SU-DHL-6 (cell line): ENCODE data around the gene CTR9.

ENCODE experiments used
- H2AFZ ChIP-seq: fragments of 200-600 bp; sonication (generic); 2 replicates; pipeline ENCODE4 v1.6.1; 2014; ENCODE audit warnings: low read depth, mild to moderate bottlenecking, moderate library complexity, mixed read lengths, antibody characterized with exemption, low read length; ENCODE audit not compliant: severe bottlenecking
- H3F3A ChIP-seq: fragments of 200-600 bp; shearing (Covaris generic); 2 replicates; pipeline ENCODE4 v1.6.0; 2016; ENCODE audit warnings: antibody characterized with exemption, mild to moderate bottlenecking; ENCODE audit not compliant: insufficient read depth
- H3K27ac ChIP-seq: fragments of 200-600 bp; sonication (generic); 2 replicates; pipeline ENCODE4 v1.5.1; 2016; ENCODE audit warnings: low read depth, mild to moderate bottlenecking, low read length, moderate library complexity, mixed read lengths
- H3K27me3 ChIP-seq: fragments of 200-600 bp; sonication (generic), shearing (Covaris generic); 2 replicates; pipeline ENCODE4 v1.6.0; 2014; ENCODE audit warnings: mild to moderate bottlenecking, low read length
- H3K36me3 ChIP-seq: fragments of 200-600 bp; sonication (generic); 2 replicates; pipeline ENCODE4 v1.6.1; 2014; ENCODE audit warnings: mild to moderate bottlenecking, low read length, mixed read lengths
- H3K4me2 ChIP-seq: fragments of 300-600, 200-600 bp; shearing (Covaris generic), sonication (generic); 2 replicates; pipeline ENCODE4 v1.6.0; 2014; ENCODE audit warnings: low read length, low read depth, mild to moderate bottlenecking; ENCODE audit not compliant: poor library complexity, severe bottlenecking
- H3K4me3 ChIP-seq: fragments of 200-600 bp; sonication (generic); 2 replicates; pipeline ENCODE4 v1.5.1; 2014; ENCODE audit warnings: antibody characterized with exemption, low read length, mild to moderate bottlenecking, mixed read lengths; ENCODE audit not compliant: insufficient read depth, poor library complexity, severe bottlenecking
- H3K79me2 ChIP-seq: fragments of 200-600 bp; sonication (generic); 2 replicates; pipeline ENCODE4 v1.6.1; 2014; ENCODE audit warnings: mild to moderate bottlenecking, low read length, moderate library complexity; ENCODE audit not compliant: insufficient read depth
- H3K9ac ChIP-seq: fragments of 200-600 bp; sonication (generic); 2 replicates; pipeline ENCODE4 v1.7.0; 2014; ENCODE audit warnings: mild to moderate bottlenecking, low read length
- H3K9me2 ChIP-seq: fragments of 200-600 bp; sonication (generic); replicated peaks from 2 replicates; pipeline ENCODE4 v1.6.1; 2014; ENCODE audit warnings: low read length; ENCODE audit not compliant: insufficient read depth
- H3K9me3 ChIP-seq: fragments of 200-600 bp; sonication (generic); 2 replicates; pipeline ENCODE4 v1.6.1; 2014; ENCODE audit warnings: low read length, mixed read lengths; ENCODE audit not compliant: insufficient read depth
- H4K20me1 ChIP-seq: fragments of 200-600 bp; sonication (generic); 2 replicates; pipeline ENCODE4 v1.6.1; 2014; ENCODE audit warnings: low read depth, mild to moderate bottlenecking, antibody characterized with exemption, low read length, moderate library complexity, mixed read lengths
- EZH2phosphoT487 ChIP-seq: fragments of 200-600 bp; sonication (generic), shearing (Covaris generic); conservative IDR thresholded peaks from 2 replicates; pipeline ENCODE4 v1.6.1; 2018; ENCODE audit warnings: mild to moderate bottlenecking, antibody characterized with exemption, low read length, moderate library complexity, mixed read lengths
- TF ChIP-seq, protein P1 (sequence below): fragments of 200-600 bp; sonication (generic); IDR thresholded peaks from one replicate; pipeline ENCODE4 v1.5.1; 2017; ENCODE audit warnings: antibody characterized with exemption, mild to moderate bottlenecking, low read length, moderate library complexity; ENCODE audit not compliant: insufficient read depth, poor library complexity, severe bottlenecking

The CTR9 gene

GRCh38 chr11:10730151-10730550 lies 20.9 kb upstream of the CTR9 start:
- TF ChIP-seq, protein P1, sequence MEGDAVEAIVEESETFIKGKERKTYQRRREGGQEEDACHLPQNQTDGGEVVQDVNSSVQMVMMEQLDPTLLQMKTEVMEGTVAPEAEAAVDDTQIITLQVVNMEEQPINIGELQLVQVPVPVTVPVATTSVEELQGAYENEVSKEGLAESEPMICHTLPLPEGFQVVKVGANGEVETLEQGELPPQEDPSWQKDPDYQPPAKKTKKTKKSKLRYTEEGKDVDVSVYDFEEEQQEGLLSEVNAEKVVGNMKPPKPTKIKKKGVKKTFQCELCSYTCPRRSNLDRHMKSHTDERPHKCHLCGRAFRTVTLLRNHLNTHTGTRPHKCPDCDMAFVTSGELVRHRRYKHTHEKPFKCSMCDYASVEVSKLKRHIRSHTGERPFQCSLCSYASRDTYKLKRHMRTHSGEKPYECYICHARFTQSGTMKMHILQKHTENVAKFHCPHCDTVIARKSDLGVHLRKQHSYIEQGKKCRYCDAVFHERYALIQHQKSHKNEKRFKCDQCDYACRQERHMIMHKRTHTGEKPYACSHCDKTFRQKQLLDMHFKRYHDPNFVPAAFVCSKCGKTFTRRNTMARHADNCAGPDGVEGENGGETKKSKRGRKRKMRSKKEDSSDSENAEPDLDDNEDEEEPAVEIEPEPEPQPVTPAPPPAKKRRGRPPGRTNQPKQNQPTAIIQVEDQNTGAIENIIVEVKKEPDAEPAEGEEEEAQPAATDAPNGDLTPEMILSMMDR = no peak
- TF ChIP-seq EZH2phosphoT487 = no peak
- Histone ChIP-seq H3K79me2 (no peaks in the 10 kb centered on the region), H3K27me3 (no peaks in the 10 kb centered on the region), H3K9me2 (no peaks in the 10 kb centered on the region), H3K9me3 (no peaks in the 10 kb centered on the region), H3K9ac (no peak overlapping the region), H3K4me3 (no peak overlapping the region), H3K36me3 (no peaks in the 10 kb centered on the region), H3K4me2 (no peak overlapping the region), H3K27ac (no peak overlapping the region), H4K20me1 (no peaks in the 10 kb centered on the region), H2AFZ (no peak overlapping the region), H3F3A (no peaks in the 10 kb centered on the region)

- Histone ChIP-seq H3K4me2 (no peak overlapping the region), H3F3A (no peaks in the 10 kb centered on the region), H3K9me3 (no peaks in the 10 kb centered on the region), H3K4me3 (no peak overlapping the region), H3K27me3 (no peaks in the 10 kb centered on the region), H3K27ac (no peak overlapping the region), H3K36me3 (no peaks in the 10 kb centered on the region), H2AFZ (no peak overlapping the region), H3K9me2 (no peaks in the 10 kb centered on the region), H3K79me2 (no peaks in the 10 kb centered on the region), H3K9ac (no peak overlapping the region), H4K20me1 (no peaks in the 10 kb centered on the region)
- no peak for TF ChIP-seq EZH2phosphoT487
- TF ChIP-seq, protein P1 = no peak
Measured at GRCh38 chr11:10731064-10731680, 19.9 kb upstream of the CTR9 start.

- TF ChIP-seq, protein P1 = peak; percentile 97
- TF ChIP-seq EZH2phosphoT487 = no peak
- Histone ChIP-seq H3K27me3 (no peaks in the 10 kb centered on the region), H4K20me1 (no peaks in the 10 kb centered on the region), H3K79me2 (no peaks in the 10 kb centered on the region), H3K9ac (no peak overlapping the region), H3K4me2 (peak overlapping the region; percentile 11), H3K9me3 (no peaks in the 10 kb centered on the region), H3K36me3 (no peaks in the 10 kb centered on the region), H3F3A (no peaks in the 10 kb centered on the region), H3K9me2 (no peaks in the 10 kb centered on the region), H2AFZ (no peak overlapping the region), H3K27ac (no peak overlapping the region), H3K4me3 (no peak overlapping the region)
Measured at GRCh38 chr11:10735481-10736475, 15.3 kb upstream of the CTR9 start.
